ENCODE results near the gene CATSPERD. TPM values are rescaled to one million over a fixed set of nuclear protein-coding genes. Genes with fewer than 3 reads are reported as not detected.
A peak's percentile ranks its signal among the peaks of the same experiment; 100 is the strongest.

CATSPERD gene
- total RNA-seq, 1 experiment from 2014 or later: not detected

- no peak overlapping the region for H2AFZ ChIP-seq (ENCODE audit: low read length)
- no peaks in the 10 kb centered on the region for H3K79me2 ChIP-seq (ENCODE audit: low read length)
- H3K9me2 ChIP-seq (replicated peaks; ENCODE audit: insufficient read depth, low read length): no peaks in the 10 kb centered on the region
- no peaks in the 10 kb centered on the region for H3K9me3 ChIP-seq (ENCODE audit: low read length)
- no peak overlapping the region for H3K4me2 ChIP-seq (ENCODE audit: low read depth, low read length, poor library complexity, severe bottlenecking)
- H3K4me3 ChIP-seq (ENCODE audit: low read length): no peak overlapping the region
- no peak for DNase-seq
- no peak overlapping the region for H3K9ac ChIP-seq (ENCODE audit: low read length)
- no peaks in the 10 kb centered on the region for H3K36me3 ChIP-seq (ENCODE audit: insufficient read depth, low read length)
- H3K27ac ChIP-seq (ENCODE audit: low read length): no peak overlapping the region
- H3K27me3 ChIP-seq (ENCODE audit: low read length): no peaks in the 10 kb centered on the region
- H3K4me1 ChIP-seq (ENCODE audit: low read length): no peaks in the 10 kb centered on the region
- no peaks in the 10 kb centered on the region for H4K20me1 ChIP-seq (ENCODE audit: insufficient read depth, low read depth, low read length)
Measured at GRCh38 chr19:5798244-5798643, 77.8 kb downstream of the CATSPERD start.

- no peak overlapping the region for H3K9ac ChIP-seq (ENCODE audit: low read length)
- no peaks in the 10 kb centered on the region for H3K27me3 ChIP-seq (ENCODE audit: low read length)
- H3K4me2 ChIP-seq (ENCODE audit: low read depth, low read length, poor library complexity, severe bottlenecking): no peak overlapping the region
Measured at GRCh38 chr19:5799247-5800241, 79.1 kb downstream of the CATSPERD start.

GRCh38 chr19:5800361-5801270 is 80.2 kb downstream of the CATSPERD start:
- no peaks in the 10 kb centered on the region for H3K9me2 ChIP-seq (replicated peaks; ENCODE audit: insufficient read depth, low read length)
- H3K4me3 ChIP-seq (ENCODE audit: low read length): no peak overlapping the region
- H3K36me3 ChIP-seq (ENCODE audit: insufficient read depth, low read length): no peaks in the 10 kb centered on the region
- no peaks in the 10 kb centered on the region for H3K27me3 ChIP-seq (ENCODE audit: low read length)
- no peak overlapping the region for H3K9ac ChIP-seq (ENCODE audit: low read length)
- no peaks in the 10 kb centered on the region for H3K9me3 ChIP-seq (ENCODE audit: low read length)
- no peak overlapping the region for H3K4me2 ChIP-seq (ENCODE audit: low read depth, low read length, poor library complexity, severe bottlenecking)
- peaks cover 10% of the 10 kb centered on the region for H3K4me1 ChIP-seq (ENCODE audit: low read length)
- H4K20me1 ChIP-seq (ENCODE audit: insufficient read depth, low read depth, low read length): no peaks in the 10 kb centered on the region
- H2AFZ ChIP-seq (ENCODE audit: low read length): no peak overlapping the region
- no peaks in the 10 kb centered on the region for H3K79me2 ChIP-seq (ENCODE audit: low read length)
- no peak for DNase-seq
- H3K27ac ChIP-seq (ENCODE audit: low read length): no peak overlapping the region

More at GRCh38 chr19:5799247-5800241, 79.1 kb downstream of the CATSPERD start:
- Histone ChIP-seq H4K20me1 (ENCODE audit: insufficient read depth, low read depth, low read length) (no peaks in the 10 kb centered on the region), H3K9me3 (ENCODE audit: low read length) (no peaks in the 10 kb centered on the region), H3K79me2 (ENCODE audit: low read length) (no peaks in the 10 kb centered on the region), H2AFZ (ENCODE audit: low read length) (no peak overlapping the region), H3K36me3 (ENCODE audit: insufficient read depth, low read length) (no peaks in the 10 kb centered on the region), H3K4me1 (ENCODE audit: low read length) (peaks cover 9% of the 10 kb centered on the region), H3K27ac (ENCODE audit: low read length) (no peak overlapping the region), H3K4me3 (ENCODE audit: low read length) (no peak overlapping the region), H3K9me2 (replicated peaks; ENCODE audit: insufficient read depth, low read length) (no peaks in the 10 kb centered on the region)
- no peak for DNase-seq

GRCh38 chr19:5801796-5802619 is 81.6 kb downstream of the CATSPERD start:
- no peak overlapping the region for H2AFZ ChIP-seq (ENCODE audit: low read length)
- no peak for DNase-seq

GRCh38 chr19:5803441-5803751 is 83.0 kb downstream of the CATSPERD start:
- no peak overlapping the region for H3K27ac ChIP-seq (ENCODE audit: low read length)

More at GRCh38 chr19:5801796-5802619, 81.6 kb downstream of the CATSPERD start:
- Histone ChIP-seq H3K9me3 (ENCODE audit: low read length) (no peaks in the 10 kb centered on the region), H3K9me2 (replicated peaks; ENCODE audit: insufficient read depth, low read length) (no peaks in the 10 kb centered on the region), H3K36me3 (ENCODE audit: insufficient read depth, low read length) (no peaks in the 10 kb centered on the region), H4K20me1 (ENCODE audit: insufficient read depth, low read depth, low read length) (no peaks in the 10 kb centered on the region), H3K4me1 (ENCODE audit: low read length) (peaks cover 10% of the 10 kb centered on the region), H3K27ac (ENCODE audit: low read length) (no peak overlapping the region), H3K27me3 (ENCODE audit: low read length) (no peaks in the 10 kb centered on the region), H3K9ac (ENCODE audit: low read length) (no peak overlapping the region), H3K79me2 (ENCODE audit: low read length) (no peaks in the 10 kb centered on the region), H3K4me2 (ENCODE audit: low read depth, low read length, poor library complexity, severe bottlenecking) (no peak overlapping the region), H3K4me3 (ENCODE audit: low read length) (no peak overlapping the region)

GRCh38 chr19:5803752-5804515 is 83.5 kb downstream of the CATSPERD start:
- no peaks in the 10 kb centered on the region for H4K20me1 ChIP-seq (ENCODE audit: insufficient read depth, low read depth, low read length)
- no peaks in the 10 kb centered on the region for H3K36me3 ChIP-seq (ENCODE audit: insufficient read depth, low read length)
- H3K4me2 ChIP-seq (ENCODE audit: low read depth, low read length, poor library complexity, severe bottlenecking): peak overlapping the region; percentile 38
- H3K9ac ChIP-seq (ENCODE audit: low read length): no peak overlapping the region
- H3K9me2 ChIP-seq (replicated peaks; ENCODE audit: insufficient read depth, low read length): no peaks in the 10 kb centered on the region
- peak overlapping the region; percentile 74; the same call in 1 of the 2 replicates for H2AFZ ChIP-seq (ENCODE audit: low read length)
- no peaks in the 10 kb centered on the region for H3K79me2 ChIP-seq (ENCODE audit: low read length)
- H3K4me1 ChIP-seq (ENCODE audit: low read length): peaks cover 10% of the 10 kb centered on the region
- peak; percentile 98 for DNase-seq
- H3K27ac ChIP-seq (ENCODE audit: low read length): no peak overlapping the region
- no peaks in the 10 kb centered on the region for H3K27me3 ChIP-seq (ENCODE audit: low read length)
- H3K9me3 ChIP-seq (ENCODE audit: low read length): no peaks in the 10 kb centered on the region
- no peak overlapping the region; the same call in 1 of the 2 replicates for H3K4me3 ChIP-seq (ENCODE audit: low read length)

More at GRCh38 chr19:5803441-5803751, 83.0 kb downstream of the CATSPERD start:
- Histone ChIP-seq H3K36me3 (ENCODE audit: insufficient read depth, low read length) (no peaks in the 10 kb centered on the region), H3K79me2 (ENCODE audit: low read length) (no peaks in the 10 kb centered on the region), H3K4me3 (ENCODE audit: low read length) (no peak overlapping the region; the same call in 1 of the 2 replicates), H3K4me1 (ENCODE audit: low read length) (peaks cover 10% of the 10 kb centered on the region), H4K20me1 (ENCODE audit: insufficient read depth, low read depth, low read length) (no peaks in the 10 kb centered on the region), H3K4me2 (ENCODE audit: low read depth, low read length, poor library complexity, severe bottlenecking) (peak overlapping the region; percentile 38), H3K9me3 (ENCODE audit: low read length) (no peaks in the 10 kb centered on the region), H3K27me3 (ENCODE audit: low read length) (no peaks in the 10 kb centered on the region), H3K9ac (ENCODE audit: low read length) (no peak overlapping the region), H2AFZ (ENCODE audit: low read length) (peak overlapping the region; percentile 74; the same call in 1 of the 2 replicates), H3K9me2 (replicated peaks; ENCODE audit: insufficient read depth, low read length) (no peaks in the 10 kb centered on the region)
- no peak for DNase-seq

Measured in Karpas-422 (cell line).